Measurements from ENCODE around the gene PLN. TPM values are rescaled to one million over a fixed set of nuclear protein-coding genes. Genes with fewer than 3 reads are reported as not detected.

The PLN gene
- total RNA-seq, 1 donor from 2014 or later = not detected

- H3K36me3 Mint-ChIP-seq (ENCODE audit: unreplicated experiment) = peaks cover 5% of the 10 kb centered on the region
- TF ChIP-seq CTCF (IDR thresholded peaks at IDR 0.05) = no peak
Measured at GRCh38 chr6:118554698-118555097, 6.6 kb downstream of the PLN start.

GRCh38 chr6:118558464-118559217 is 10.5 kb downstream of the PLN start:
- TF ChIP-seq CTCF (IDR thresholded peaks at IDR 0.05) = no peak
- Mint-ChIP-seq H3K4me3 (ENCODE audit: unreplicated experiment) (no peak overlapping the region), H3K4me1 (ENCODE audit: unreplicated experiment) (peaks cover 15% of the 10 kb centered on the region), H3K27ac (ENCODE audit: unreplicated experiment) (peak overlapping the region; percentile 28), H3K36me3 (ENCODE audit: unreplicated experiment) (peaks cover 5% of the 10 kb centered on the region), H3K9me3 (ENCODE audit: unreplicated experiment) (no peaks in the 10 kb centered on the region), H3K27me3 (ENCODE audit: unreplicated experiment) (no peaks in the 10 kb centered on the region)
- no peak for DNase-seq (ENCODE audit: extremely low spot score, unreplicated experiment)

More at GRCh38 chr6:118554698-118555097, 6.6 kb downstream of the PLN start:
- no peak for DNase-seq (ENCODE audit: extremely low spot score, unreplicated experiment)
- Mint-ChIP-seq H3K9me3 (ENCODE audit: unreplicated experiment) (no peaks in the 10 kb centered on the region), H3K27me3 (ENCODE audit: unreplicated experiment) (no peaks in the 10 kb centered on the region), H3K4me1 (ENCODE audit: unreplicated experiment) (peaks cover 22% of the 10 kb centered on the region), H3K27ac (ENCODE audit: unreplicated experiment) (no peak overlapping the region), H3K4me3 (ENCODE audit: unreplicated experiment) (no peak overlapping the region)

DNA sequence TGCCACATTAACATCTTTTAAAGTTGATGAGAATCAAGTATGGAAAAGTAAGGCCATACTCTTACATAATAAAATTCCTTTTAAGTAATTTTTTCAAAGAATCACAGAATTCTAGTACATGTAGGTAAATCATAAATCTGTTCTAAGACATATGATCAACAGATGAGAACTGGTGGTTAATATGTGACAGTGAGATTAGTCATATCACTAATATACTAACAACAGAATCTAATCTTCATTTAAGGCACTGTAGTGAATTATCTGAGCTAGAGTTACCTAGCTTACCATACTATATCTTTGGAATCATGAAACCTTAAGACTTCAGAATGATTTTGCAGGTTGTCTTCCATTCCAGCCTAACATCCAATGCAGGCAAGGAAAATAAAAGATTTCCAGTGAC is 11.6 kb downstream of the PLN start:
- Mint-ChIP-seq H3K4me3 (ENCODE audit: unreplicated experiment) (no peak overlapping the region), H3K27ac (ENCODE audit: unreplicated experiment) (no peak overlapping the region), H3K9me3 (ENCODE audit: unreplicated experiment) (no peaks in the 10 kb centered on the region), H3K36me3 (ENCODE audit: unreplicated experiment) (peaks cover 5% of the 10 kb centered on the region), H3K27me3 (ENCODE audit: unreplicated experiment) (no peaks in the 10 kb centered on the region), H3K4me1 (ENCODE audit: unreplicated experiment) (peaks cover 15% of the 10 kb centered on the region)
- no peak for TF ChIP-seq CTCF (IDR thresholded peaks at IDR 0.05)
- no peak for DNase-seq (ENCODE audit: extremely low spot score, unreplicated experiment)

DNA sequence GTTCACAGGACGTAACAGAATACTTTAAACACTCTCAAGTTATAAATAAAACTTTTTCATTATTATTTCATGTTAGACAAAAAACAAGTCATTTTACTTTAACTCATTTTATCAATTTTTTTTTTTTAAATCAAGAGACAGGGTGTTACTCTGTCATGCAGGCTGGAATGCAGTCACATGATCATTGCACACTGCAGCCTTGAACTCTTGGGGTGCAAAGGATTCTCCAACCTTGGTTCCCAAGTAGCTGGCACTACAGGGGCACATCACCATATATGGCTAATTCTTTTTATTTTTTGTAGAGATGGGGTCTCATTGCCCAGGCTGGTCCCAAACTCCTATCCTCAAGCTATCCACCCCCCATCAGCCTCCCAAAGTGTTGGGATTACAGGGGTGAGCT is 14.2 kb downstream of the PLN start:
- H3K27me3 Mint-ChIP-seq (ENCODE audit: unreplicated experiment) = no peaks in the 10 kb centered on the region
- peaks cover 15% of the 10 kb centered on the region for H3K4me1 Mint-ChIP-seq (ENCODE audit: unreplicated experiment)
- peaks cover 4% of the 10 kb centered on the region for H3K36me3 Mint-ChIP-seq (ENCODE audit: unreplicated experiment)
- H3K9me3 Mint-ChIP-seq (ENCODE audit: unreplicated experiment) = no peaks in the 10 kb centered on the region
- no peak overlapping the region for H3K4me3 Mint-ChIP-seq (ENCODE audit: unreplicated experiment)
- TF ChIP-seq CTCF (IDR thresholded peaks at IDR 0.05) = no peak
- no peak overlapping the region for H3K27ac Mint-ChIP-seq (ENCODE audit: unreplicated experiment)
- no peak for DNase-seq (ENCODE audit: extremely low spot score, unreplicated experiment)

DNA sequence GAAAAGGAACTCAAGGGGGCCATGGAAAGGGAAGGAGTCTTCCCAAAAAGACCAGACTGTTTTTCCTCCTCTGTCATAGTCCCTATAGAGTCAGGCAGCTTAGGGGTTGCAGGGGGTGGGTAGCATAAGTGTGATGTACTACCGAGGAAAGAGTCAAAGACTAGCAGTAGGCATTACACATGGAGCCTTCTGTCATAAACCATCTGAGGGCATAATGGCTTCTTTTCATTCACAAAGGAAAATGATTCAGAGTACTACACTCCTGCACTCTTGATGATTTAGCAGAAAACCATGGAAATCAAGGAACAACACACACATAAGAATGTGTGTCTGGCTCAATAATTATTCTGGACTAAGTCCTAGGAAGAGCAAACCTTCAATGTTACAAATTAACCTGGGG is 14.9 kb downstream of the PLN start:
- Mint-ChIP-seq H3K36me3 (ENCODE audit: unreplicated experiment) (peaks cover 4% of the 10 kb centered on the region), H3K9me3 (ENCODE audit: unreplicated experiment) (no peaks in the 10 kb centered on the region), H3K27ac (ENCODE audit: unreplicated experiment) (no peak overlapping the region), H3K4me3 (ENCODE audit: unreplicated experiment) (no peak overlapping the region), H3K4me1 (ENCODE audit: unreplicated experiment) (peaks cover 15% of the 10 kb centered on the region), H3K27me3 (ENCODE audit: unreplicated experiment) (no peaks in the 10 kb centered on the region)
- no peak for TF ChIP-seq CTCF (IDR thresholded peaks at IDR 0.05)
- DNase-seq (ENCODE audit: extremely low spot score, unreplicated experiment) = no peak

All from osteocyte (in vitro differentiated cells).